ENCODE measurements around the gene ULBP3. TPM values are rescaled to one million over a fixed set of nuclear protein-coding genes. Genes with fewer than 3 reads are reported as not detected.

Gene ULBP3
- total RNA-seq, 1 donor from 2014 or later = 1.7 TPM

DNA sequence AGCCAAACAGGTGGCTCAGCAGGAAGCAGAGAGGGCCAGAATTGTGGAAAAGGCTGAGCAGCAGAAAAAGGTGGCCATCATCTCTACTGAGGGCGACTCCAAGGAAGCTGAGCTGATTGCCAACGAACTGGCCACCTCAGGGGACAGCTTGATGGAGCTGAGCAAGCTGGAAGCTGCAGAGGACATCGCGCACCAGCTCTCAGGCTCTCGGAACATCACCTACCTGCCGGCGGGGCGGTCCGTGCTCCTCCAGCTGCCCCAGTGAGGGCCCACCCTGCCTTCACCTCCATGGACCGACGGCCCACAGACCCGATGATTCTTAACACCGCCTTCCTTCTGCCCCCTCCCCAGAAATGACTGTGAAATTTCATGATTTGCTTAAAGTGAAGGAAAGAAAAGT is 25.8 kb downstream of the ULBP3 start:
- Histone ChIP-seq H3K36me3 (no peaks in the 10 kb centered on the region), H3K27ac (no peak overlapping the region), H3K4me3 (no peak overlapping the region), H3K4me1 (peaks cover 2% of the 10 kb centered on the region), H3K27me3 (peaks cover 7% of the 10 kb centered on the region), H3K9me3 (no peaks in the 10 kb centered on the region)
- intact Hi-C loops (cut with DNase I) = no loop called here
- DNase-seq (ENCODE audit: extremely low spot score in 2 of 2) = no peak
- no peak for TF ChIP-seq POLR2A (IDR thresholded peaks at IDR 0.05)
- TF ChIP-seq, protein P1, sequence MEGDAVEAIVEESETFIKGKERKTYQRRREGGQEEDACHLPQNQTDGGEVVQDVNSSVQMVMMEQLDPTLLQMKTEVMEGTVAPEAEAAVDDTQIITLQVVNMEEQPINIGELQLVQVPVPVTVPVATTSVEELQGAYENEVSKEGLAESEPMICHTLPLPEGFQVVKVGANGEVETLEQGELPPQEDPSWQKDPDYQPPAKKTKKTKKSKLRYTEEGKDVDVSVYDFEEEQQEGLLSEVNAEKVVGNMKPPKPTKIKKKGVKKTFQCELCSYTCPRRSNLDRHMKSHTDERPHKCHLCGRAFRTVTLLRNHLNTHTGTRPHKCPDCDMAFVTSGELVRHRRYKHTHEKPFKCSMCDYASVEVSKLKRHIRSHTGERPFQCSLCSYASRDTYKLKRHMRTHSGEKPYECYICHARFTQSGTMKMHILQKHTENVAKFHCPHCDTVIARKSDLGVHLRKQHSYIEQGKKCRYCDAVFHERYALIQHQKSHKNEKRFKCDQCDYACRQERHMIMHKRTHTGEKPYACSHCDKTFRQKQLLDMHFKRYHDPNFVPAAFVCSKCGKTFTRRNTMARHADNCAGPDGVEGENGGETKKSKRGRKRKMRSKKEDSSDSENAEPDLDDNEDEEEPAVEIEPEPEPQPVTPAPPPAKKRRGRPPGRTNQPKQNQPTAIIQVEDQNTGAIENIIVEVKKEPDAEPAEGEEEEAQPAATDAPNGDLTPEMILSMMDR (IDR thresholded peaks at IDR 0.05) = no peak
- no peak for TF ChIP-seq POLR2AphosphoS5 (IDR thresholded peaks at IDR 0.05; ENCODE audit: insufficient read depth in 1 of 2, low read depth in 1 of 2)

DNA sequence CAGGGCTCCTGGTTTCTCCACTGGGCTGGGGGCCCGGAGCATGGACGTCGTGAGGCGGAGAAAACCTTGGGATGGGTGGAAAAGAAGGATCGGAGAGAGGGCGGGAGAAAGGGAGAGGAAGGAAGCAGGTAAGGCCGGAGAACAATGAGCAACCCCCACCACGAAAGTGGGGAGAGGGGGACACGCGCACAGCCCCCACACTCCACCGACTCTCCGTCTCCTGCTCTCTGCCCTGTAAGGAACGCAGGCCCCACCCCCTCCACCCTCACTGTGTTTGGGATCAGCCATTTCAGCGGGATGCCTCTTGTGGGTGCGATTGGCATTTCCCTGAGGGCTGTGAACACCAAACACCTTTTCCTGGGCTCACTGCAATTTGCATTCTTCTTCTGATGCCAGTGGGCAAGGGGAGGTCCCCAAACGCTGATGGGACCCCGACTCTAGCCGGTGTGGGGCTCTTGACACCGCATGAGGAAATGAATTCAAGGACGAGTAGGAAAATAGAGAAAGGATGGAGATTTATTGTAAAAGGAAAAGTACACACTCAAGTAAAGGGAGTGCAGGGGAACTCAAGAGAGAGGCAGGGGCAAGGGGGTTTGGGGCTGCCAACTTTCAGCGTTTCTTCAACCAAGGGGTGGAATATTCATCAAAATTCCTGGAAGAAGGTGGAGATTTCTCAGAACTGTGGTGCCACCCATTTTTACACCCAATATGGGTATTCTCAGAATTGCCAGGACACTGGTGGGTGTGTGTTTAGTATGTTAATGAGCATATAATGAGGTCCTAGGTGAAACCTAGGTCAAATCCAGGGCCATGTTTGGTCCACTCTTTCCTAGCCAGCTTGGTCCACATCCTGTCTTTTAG is 30.5 kb downstream of the ULBP3 start:
- Histone ChIP-seq H3K27me3 (peaks cover 11% of the 10 kb centered on the region), H3K4me1 (peaks cover 13% of the 10 kb centered on the region), H3K4me3 (peak overlapping the region in 1 of 2 donors; percentile 36), H3K36me3 (no peaks in the 10 kb centered on the region), H3K27ac (no peak overlapping the region), H3K9me3 (no peaks in the 10 kb centered on the region)
- no peak for DNase-seq (ENCODE audit: extremely low spot score in 2 of 2)
- no peak for TF ChIP-seq POLR2A (IDR thresholded peaks at IDR 0.05)
- no peak for TF ChIP-seq POLR2AphosphoS5 (IDR thresholded peaks at IDR 0.05; ENCODE audit: insufficient read depth in 1 of 2, low read depth in 1 of 2)
- TF ChIP-seq, protein P1 (IDR thresholded peaks at IDR 0.05) = no peak
- intact Hi-C loops (cut with DNase I) = no loop called here

DNA sequence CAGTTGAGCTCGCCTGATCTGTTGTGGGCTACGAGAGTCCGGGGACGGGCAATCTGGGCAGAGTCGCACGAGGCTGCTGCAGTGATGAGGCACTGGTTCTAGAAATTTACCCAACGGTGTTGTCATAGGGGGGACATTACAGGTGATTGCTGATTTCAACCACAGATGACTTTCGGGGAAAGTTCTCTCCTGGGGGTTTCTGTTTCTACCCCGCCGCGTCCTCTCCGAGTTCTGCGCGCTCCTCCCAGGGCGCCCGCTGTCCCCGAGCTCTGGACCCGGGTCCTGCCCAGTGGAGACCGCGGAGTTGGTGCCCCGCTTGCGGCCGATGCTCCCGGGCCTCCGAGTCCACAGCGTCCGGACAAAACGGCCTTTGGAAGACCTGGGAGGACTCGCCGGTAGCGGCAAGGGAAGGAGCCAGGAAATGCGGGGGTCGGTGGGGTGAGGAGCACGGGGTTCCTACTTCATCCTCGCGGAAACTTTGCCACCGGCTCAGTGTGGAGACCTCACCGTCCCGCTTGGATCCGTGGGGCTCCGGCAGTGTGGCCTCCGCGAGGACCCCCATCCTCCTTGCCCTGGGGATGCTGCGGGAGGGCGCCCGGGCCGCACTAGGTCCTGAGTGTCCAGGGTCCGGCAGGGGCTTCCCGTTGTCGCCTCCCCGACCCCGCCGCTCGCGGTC is 31.3 kb downstream of the ULBP3 start:
- DNase-seq (ENCODE audit: extremely low spot score in 2 of 2) = no peak
- TF ChIP-seq POLR2AphosphoS5 (IDR thresholded peaks at IDR 0.05; ENCODE audit: insufficient read depth in 1 of 2, low read depth in 1 of 2) (no peak), POLR2A (IDR thresholded peaks at IDR 0.05) (no peak)
- TF ChIP-seq, protein P1 (IDR thresholded peaks at IDR 0.05) = no peak
- intact Hi-C loops (cut with DNase I) = no loop called here
- no peaks in the 10 kb centered on the region for H3K9me3 ChIP-seq
- H3K27me3 ChIP-seq = peaks cover 11% of the 10 kb centered on the region
- no peak overlapping the region for H3K27ac ChIP-seq
- peak overlapping the region in 1 of 2 donors; percentile 36 for H3K4me3 ChIP-seq
- no peaks in the 10 kb centered on the region for H3K36me3 ChIP-seq
- peaks cover 13% of the 10 kb centered on the region for H3K4me1 ChIP-seq

DNA sequence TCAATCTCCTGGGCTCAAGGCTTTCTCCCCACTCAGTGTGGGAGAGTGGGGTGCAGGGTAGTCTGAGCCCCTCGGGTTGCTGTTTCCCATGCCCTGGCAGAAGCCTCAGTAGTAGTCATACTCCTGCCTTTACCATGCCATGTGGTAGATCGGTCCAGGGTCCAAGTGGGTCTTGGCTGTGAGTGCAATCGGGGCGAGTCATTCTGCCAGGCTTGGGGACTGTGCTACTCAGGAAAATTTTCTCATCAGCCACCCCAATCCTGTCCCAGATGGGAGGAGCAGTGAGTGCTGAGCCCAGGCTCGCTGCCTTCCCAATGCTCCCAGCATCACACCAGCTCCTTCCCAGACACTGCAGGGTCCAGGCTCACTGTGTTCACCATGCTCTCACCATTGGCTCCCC is 32.8 kb downstream of the ULBP3 start:
- no peak overlapping the region for H3K4me3 ChIP-seq
- no peaks in the 10 kb centered on the region for H3K36me3 ChIP-seq
- intact Hi-C loops (cut with DNase I) = no loop called here
- H3K27me3 ChIP-seq = peaks cover 11% of the 10 kb centered on the region
- no peak overlapping the region for H3K27ac ChIP-seq
- TF ChIP-seq, protein P1 (IDR thresholded peaks at IDR 0.05) = no peak
- TF ChIP-seq POLR2AphosphoS5 (IDR thresholded peaks at IDR 0.05; ENCODE audit: insufficient read depth in 1 of 2, low read depth in 1 of 2) (no peak), POLR2A (IDR thresholded peaks at IDR 0.05) (no peak)
- H3K4me1 ChIP-seq = peaks cover 13% of the 10 kb centered on the region
- H3K9me3 ChIP-seq = no peaks in the 10 kb centered on the region
- DNase-seq (ENCODE audit: extremely low spot score in 2 of 2) = no peak
